ENCODE data around the gene MICAL3.

MICAL3 gene

GRCh38 chr22:17748555-17749353 lies 275.6 kb downstream of the MICAL3 start:
- TF ChIP-seq SIN3A (IDR thresholded peaks at IDR 0.05; ENCODE audit: borderline replicate concordance, insufficient read depth, low read length) (no peak), FOXP2 (optimal IDR thresholded peaks at IDR 0.05; ENCODE audit: borderline replicate concordance, extremely low read depth, extremely low read length, insufficient read depth) (no peak), REST (IDR thresholded peaks at IDR 0.05; ENCODE audit: insufficient read depth in 1 of 2, low read depth in 2 of 2, low read length in 2 of 2) (no peak), TAF1 (IDR thresholded peaks at IDR 0.05; ENCODE audit: borderline replicate concordance, insufficient read depth, low read length) (no peak), POLR2AphosphoS5 (IDR thresholded peaks at IDR 0.05; ENCODE audit: low read depth, low read length) (no peak)

GRCh38 chr22:17746916-17747315 lies 277.4 kb downstream of the MICAL3 start:
- no peak for TF ChIP-seq POLR2AphosphoS5 (IDR thresholded peaks at IDR 0.05; ENCODE audit: low read depth, low read length)
- no peak for TF ChIP-seq REST (IDR thresholded peaks at IDR 0.05; ENCODE audit: insufficient read depth in 1 of 2, low read depth in 2 of 2, low read length in 2 of 2)
- no peak for TF ChIP-seq FOXP2 (optimal IDR thresholded peaks at IDR 0.05; ENCODE audit: borderline replicate concordance, extremely low read depth, extremely low read length, insufficient read depth)
- no peak for TF ChIP-seq SIN3A (IDR thresholded peaks at IDR 0.05; ENCODE audit: borderline replicate concordance, insufficient read depth, low read length)
- no peak for TF ChIP-seq TAF1 (IDR thresholded peaks at IDR 0.05; ENCODE audit: borderline replicate concordance, insufficient read depth, low read length)

GRCh38 chr22:17744430-17744829 lies 279.9 kb downstream of the MICAL3 start:
- TF ChIP-seq REST (IDR thresholded peaks at IDR 0.05; ENCODE audit: insufficient read depth in 1 of 2, low read depth in 2 of 2, low read length in 2 of 2) (no peak), FOXP2 (optimal IDR thresholded peaks at IDR 0.05; ENCODE audit: borderline replicate concordance, extremely low read depth, extremely low read length, insufficient read depth) (no peak), TAF1 (IDR thresholded peaks at IDR 0.05; ENCODE audit: borderline replicate concordance, insufficient read depth, low read length) (no peak), POLR2AphosphoS5 (IDR thresholded peaks at IDR 0.05; ENCODE audit: low read depth, low read length) (no peak), SIN3A (IDR thresholded peaks at IDR 0.05; ENCODE audit: borderline replicate concordance, insufficient read depth, low read length) (no peak)

- TF ChIP-seq TAF1 (IDR thresholded peaks at IDR 0.05; ENCODE audit: borderline replicate concordance, insufficient read depth, low read length) (no peak), SIN3A (IDR thresholded peaks at IDR 0.05; ENCODE audit: borderline replicate concordance, insufficient read depth, low read length) (no peak), FOXP2 (optimal IDR thresholded peaks at IDR 0.05; ENCODE audit: borderline replicate concordance, extremely low read depth, extremely low read length, insufficient read depth) (no peak), POLR2AphosphoS5 (IDR thresholded peaks at IDR 0.05; ENCODE audit: low read depth, low read length) (no peak), REST (IDR thresholded peaks at IDR 0.05; ENCODE audit: insufficient read depth in 1 of 2, low read depth in 2 of 2, low read length in 2 of 2) (no peak)
These were observed 280.5 kb downstream of the MICAL3 start for GRCh38 chr22:17743661-17744411.

Measured in PFSK-1 (cell line).